ENCODE results near the gene MOGAT3.
A peak's percentile ranks its signal among the peaks of the same experiment; 100 is the strongest.

Gene MOGAT3

DNA sequence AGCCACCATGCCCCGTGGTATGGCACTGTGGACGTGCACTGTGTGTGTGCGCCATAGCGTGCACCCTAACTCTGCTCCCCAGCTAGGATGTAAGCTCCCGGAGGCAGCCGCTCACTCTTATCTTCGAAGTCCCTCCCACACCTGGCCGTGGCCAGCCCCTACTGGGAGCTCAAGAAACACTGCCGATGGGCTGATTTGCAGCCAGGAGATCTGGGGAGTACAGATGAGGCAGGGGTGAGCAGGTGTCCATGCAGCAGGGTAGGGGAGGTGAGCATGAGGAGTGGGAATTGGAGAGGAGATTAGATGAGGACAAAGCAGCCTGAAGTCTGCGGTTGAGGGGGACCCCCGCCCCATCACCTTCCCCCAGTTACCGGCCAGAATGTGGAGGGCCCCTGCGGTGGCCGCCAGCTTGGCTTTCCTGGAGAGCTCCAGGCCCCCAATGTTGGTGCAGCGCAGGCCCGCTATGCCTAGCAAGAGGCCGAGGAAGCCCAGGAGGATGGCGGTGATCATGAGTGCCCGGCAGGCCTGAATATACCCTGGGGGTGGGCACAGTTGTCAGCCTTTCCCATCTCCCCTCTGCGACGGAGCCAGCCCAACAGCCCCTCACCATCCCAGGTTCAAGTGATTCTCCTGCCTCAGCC, 33.2 kb upstream of the MOGAT3 start:
- DNase-seq, result no peak

DNA sequence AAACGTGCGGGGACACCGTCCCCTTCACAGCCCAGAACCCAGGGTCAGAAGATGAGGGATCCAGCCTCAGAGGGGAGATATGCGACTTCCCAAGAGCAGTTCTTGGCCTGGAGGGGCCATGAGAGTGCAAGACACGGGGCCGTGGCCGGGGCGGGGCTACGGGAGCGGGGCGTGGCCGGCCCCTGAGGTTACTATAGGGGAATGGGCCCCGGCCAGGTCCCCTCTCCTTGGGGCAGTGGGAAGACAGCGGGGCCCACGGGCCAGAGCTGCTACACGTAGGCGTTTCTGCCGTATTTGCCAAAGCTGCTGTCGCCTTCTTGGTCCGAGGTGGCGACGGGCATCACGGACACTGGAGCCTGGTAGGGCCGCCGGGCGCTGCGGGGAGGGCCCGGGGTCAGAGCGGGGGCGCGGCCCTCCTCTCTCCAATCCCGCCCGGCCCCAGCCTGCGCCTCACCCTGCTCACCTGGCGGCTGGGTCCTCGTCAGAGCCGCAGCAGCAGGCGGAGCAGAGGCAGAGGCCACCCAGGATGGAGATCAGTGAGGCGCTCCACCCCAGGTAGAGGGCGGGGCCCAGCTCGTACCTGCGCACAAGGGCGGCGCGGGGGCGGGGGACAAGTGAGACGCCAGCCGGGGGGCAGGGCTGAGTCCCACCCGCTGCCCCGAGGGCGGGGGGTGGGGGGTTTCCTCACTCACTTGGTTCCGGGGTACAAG, 31.5 kb upstream of the MOGAT3 start:
- no peak for DNase-seq

DNA sequence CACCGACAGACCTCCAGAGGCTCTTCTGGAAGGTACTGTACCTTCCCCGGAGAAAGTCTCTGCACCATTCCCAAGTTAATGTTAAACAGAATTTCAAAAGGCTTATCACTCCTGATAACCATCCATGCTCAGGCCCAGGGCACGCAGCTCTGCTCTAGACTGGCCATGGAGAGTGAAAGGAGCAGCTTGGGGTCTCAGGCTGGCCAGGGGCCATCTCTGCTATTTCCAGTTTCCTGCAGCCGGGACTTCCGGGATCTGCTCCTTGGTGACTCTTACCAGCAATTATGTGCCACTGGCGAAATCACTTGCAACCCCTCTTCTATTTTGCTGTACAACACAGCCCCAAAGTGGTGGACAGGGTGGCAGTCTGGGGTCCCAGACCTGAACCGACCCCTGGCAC, 30.8 kb upstream of the MOGAT3 start:
- DNase-seq, result no peak

DNA sequence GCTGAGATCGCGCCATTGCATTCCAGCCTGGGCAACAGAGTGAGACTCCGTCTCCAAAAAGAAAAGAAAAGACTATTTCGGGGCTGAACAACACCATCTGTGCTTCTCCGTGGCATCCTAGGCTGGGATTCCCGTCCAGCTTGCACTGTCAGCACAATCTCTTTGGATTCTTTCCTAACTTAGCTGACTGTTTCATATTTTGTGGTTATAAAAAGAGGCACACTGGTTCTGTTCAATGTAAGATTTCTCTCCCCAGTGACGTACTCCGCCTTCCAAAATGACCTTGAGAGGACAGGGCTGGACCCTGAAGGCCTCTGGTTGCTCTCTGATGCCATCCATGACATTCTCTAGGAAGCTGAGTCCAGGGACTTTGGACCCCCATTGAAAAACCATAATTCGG, 25.9 kb upstream of the MOGAT3 start:
- DNase-seq, result no peak

DNA sequence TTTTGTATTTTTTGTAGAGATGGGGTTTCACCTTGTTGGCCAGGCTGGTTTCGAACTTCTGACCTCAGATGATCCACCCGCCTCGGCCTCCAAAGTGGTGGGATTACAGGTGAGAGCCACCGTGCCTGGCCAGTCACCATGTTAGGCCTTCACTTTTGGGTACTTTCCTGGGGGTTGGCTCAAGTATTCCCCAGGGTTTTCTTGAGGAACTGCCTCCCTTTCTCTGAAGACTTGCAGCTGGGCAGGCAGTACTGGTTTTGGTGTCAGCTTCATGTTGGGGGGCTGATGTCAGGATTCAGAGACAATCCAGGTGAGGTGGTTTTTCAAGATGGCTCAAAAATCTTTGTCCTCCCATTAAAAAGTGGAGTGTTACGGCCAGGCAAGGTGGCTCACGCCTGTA, 24.8 kb upstream of the MOGAT3 start:
- no peak for DNase-seq

DNA sequence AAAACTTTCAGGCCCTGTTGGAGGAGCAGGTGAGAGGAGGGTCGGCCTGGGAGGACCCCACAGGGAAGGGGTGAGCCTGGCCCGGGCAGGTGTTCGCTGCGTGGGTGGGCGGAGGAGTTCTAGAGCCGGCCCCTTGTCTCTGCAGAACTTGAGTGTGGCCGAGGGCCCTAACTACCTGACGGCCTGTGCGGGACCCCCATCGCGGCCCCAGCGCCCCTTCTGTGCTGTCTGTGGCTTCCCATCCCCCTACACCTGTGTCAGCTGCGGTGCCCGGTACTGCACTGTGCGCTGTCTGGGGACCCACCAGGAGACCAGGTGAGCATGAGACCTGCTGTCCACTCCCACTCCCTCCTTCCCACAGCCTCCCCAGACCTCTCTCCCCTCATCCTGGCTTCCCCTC, 22.7 kb upstream of the MOGAT3 start:
- DNase-seq, result no peak

GRCh38 chr7:101222275-101222830, 21.5 kb upstream of the MOGAT3 start:
- no peak for DNase-seq

DNA sequence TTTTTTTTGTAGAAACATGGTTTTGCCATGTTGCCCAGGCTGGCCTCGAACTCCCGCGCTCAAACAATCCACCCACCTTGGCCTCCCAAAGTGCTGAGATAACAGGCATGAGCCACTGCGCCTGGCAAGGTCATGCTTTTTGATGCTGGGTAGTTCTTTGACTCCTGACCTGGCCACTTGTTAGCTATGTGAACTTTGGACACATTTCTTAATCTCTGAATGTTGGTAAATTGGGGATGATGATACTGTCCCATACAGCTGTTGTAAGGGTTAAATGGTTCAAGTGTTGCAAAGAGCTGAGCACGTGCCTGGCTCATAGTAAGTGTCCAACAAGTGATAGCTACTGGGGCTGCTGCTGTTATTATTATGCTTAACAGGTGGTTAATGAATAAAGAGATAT, 19.5 kb upstream of the MOGAT3 start:
- DNase-seq, result no peak

GRCh38 chr7:101218236-101219125, 17.6 kb upstream of the MOGAT3 start:
- DNase-seq, result no peak

GRCh38 chr7:101217388-101218235, 16.8 kb upstream of the MOGAT3 start, which contains the start of the genes PLOD3 and ZNHIT1:
TSS of gene PLOD3 (minus strand) at chr7:101217581. CDS start at chr7:101217274, 307 bp downstream.
TSS of gene ZNHIT1 (plus strand) at chr7:101218165. CDS start at chr7:101218196, 31 bp downstream.
- DNase-seq, result peak; percentile 97

GRCh38 chr7:101216860-101217387, 16.1 kb upstream of the MOGAT3 start:
- DNase-seq, result no peak

DNA sequence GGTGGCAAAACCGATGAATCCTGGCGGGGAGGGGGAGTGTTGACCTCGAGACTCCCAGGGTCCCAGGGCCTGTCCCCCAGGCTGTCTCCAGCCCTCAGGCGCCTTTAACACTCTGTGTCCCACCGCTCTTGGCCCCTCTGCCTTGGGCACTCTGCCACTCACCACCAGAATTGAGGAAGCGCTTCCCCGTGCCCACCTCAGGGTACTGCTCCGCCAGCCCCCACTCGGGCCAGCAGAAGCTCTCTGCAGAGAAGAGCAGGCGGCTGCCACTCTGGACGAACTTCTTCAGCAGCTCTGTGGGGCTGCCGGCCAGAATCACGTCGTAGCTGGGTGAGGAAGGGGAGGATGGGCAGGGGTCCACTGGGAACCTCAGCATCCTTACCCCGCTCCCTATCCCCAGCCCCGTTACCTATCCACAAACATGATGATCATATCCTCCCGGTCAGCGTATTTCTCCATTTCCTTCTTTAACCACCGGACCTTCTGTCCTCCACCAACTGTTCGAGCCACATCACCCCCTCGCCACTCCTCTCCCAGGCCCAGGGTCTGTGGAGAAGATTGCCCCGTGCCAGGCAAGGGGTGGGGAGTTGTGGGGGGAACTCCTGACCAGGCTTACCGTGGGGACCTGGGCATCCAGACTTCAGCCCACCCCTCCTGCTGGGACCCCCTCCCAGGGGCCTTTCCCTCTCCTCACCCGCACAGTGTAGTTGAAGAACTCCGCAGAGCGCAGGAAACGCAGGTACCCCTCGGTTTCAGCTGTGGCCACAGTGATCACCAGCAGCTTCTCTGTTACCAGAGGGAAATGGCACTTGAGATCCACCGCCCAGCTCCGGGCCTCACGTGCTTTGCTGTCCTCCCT, 15.4 kb upstream of the MOGAT3 start:
- no peak for DNase-seq

DNA sequence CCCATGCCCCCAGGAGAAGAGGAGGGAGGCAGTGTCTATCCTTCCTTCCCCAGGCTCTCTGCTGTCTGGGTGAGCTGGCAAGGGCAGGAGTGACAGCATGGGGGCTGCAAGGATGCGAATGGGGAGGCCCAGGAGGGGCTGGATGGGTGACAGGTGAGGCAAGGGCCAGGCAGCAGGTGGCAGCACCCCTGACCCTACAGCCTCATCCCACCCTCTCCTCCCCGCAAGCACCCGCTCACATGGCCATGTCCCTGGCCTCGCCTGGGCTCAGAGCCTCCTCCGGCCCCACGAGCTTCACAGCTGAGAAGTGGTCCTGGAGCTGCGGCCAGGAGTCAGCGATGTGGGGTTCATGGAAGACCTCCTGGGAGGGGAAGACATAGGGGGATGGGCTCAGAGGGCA, 11.2 kb upstream of the MOGAT3 start:
- no peak for DNase-seq

DNA sequence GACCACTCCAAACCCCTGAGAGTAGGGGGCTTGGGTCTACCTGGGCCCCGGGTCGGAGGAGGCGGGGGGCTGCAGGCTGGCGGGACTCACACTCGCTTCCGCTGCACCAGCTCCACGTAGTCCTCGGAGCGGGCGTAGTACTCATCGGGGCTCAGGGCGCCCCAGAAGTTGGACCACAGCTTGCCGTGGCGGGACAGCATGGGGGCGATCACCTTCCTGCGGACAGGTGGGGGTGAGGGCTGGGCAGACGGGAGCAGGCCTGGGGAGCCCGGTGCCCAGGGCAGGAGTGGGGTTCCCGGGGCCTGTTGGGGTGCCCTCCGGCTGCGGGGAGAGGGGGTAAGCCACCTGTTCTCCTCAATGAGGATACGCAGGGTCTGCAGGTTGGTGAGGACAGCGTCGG, 10.7 kb upstream of the MOGAT3 start:
- DNase-seq, result no peak

GRCh38 chr7:101210143-101210542, 9.3 kb upstream of the MOGAT3 start:
- no peak for DNase-seq

DNA sequence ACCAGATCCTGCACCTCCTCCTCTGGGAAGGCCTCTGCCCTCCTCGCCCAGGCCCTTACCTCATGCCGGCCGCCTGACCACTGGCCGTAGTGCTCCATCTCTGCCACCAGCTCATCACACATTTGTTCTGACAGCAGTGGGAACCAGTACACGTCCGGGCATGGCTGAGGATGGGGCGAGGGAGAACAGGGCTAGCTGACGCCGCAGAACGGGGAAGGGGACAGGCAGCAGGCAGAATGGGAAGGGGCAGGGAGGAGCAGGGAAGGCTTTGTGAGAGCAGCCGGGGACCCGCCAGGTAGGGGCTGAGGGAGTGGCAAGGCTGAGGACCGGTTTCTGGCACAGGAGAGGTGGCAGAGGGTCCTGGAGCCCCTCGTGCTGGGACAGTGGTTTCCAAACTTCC, 8.0 kb upstream of the MOGAT3 start:
- DNase-seq, result no peak

GRCh38 chr7:101207459-101207858, 6.6 kb upstream of the MOGAT3 start:
- DNase-seq, result no peak

DNA sequence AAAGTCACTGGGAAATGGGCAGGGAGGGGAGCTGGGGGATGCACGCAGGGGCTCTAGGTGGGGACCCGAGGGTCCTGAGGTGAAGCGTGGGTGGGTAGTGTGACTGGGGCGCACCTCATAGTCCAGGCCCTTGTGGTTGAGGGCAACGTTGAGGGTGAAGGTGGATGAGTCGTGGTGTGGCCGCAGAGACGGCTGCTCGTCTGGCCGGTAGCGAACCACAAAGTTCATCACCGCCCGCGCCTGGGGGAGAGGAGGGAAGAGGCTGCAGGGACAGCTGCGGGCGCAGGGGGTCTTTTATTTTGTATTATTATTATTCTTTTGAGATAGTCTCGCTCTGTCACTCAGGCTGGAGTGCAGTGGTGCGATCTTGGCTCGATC, 5.8 kb upstream of the MOGAT3 start:
- no peak for DNase-seq

DNA sequence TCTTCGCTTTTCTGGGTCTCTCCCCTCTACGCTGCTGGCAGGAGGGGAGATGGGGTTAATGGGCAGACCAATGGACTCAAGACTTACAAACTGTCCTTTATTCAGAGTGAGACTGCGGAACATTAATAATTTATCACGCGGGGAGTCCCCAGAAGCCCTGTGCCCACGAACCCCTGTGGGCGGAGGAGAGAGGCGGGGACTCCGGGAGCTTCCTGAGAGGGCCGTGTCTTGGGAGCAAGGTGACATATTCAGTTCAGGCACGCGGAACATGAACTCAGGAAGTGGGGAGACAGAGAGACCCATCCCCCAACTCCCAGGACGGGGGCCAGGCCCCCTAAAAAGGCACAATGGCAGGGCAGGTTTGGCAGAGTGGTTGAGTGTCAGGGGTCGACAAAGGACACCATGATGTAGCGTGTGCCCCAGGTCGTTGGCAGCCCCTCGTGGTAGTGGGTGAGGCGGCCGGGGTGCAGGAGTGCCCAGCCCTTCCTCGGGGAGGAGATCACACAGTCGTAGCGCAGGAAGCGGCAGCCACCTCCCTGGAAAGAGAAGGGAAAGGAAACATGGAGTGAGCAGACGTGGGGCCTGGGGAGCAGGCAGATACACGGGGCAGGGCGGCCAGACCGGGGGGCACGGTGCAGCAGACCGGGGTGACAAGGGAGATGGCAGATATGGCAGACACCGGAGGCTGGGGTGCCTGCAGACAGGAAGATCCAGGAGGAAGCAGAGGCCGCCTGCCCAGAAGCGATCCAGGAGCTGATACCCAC, 5.2 kb upstream of the MOGAT3 start:
- DNase-seq, result no peak

Data from DMS 273 treated with DMSO at 0.1 percent for 48 hours (cell line).